GM19035 (cell line): ENCODE data around the gene WDR70.
"Not testable (repeated sequence)": the region's sequence is repeated elsewhere in the genome, so short reads cannot be mapped to it uniquely, and the experiment has no call there.

Source experiments
- ATAC-seq: cut with Tn5 transposase; IDR thresholded peaks from one replicate; pipeline ENCODE4 v1.9.1; 2021; ENCODE audit not compliant: unreplicated experiment

WDR70 gene

DNA sequence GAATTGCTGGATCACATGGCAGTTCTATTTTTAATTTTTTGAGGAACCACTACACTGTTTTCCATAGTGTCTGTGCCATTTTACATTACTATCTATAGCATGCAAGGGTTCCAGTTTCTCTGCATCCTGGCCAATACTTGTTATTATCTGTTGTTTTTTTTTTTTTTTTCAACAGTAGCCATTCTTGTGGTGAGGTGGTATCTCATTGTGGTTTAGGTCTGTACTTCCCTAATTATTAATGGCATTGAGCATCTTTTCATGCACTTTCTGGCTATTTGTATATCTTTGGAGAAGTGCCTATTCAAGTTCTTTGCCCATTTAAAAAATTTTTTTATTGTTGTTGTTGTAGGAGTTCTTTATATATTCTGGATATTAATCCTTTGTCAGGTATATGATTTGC is 363.0 kb downstream of the WDR70 start:
- no peak for ATAC-seq

GRCh38 chr5:37751227-37751626 is 372.1 kb downstream of the WDR70 start:
- no peak for ATAC-seq

- no peak for ATAC-seq
Observed at GRCh38 chr5:37754976-37755375, 375.9 kb downstream of the WDR70 start.

DNA sequence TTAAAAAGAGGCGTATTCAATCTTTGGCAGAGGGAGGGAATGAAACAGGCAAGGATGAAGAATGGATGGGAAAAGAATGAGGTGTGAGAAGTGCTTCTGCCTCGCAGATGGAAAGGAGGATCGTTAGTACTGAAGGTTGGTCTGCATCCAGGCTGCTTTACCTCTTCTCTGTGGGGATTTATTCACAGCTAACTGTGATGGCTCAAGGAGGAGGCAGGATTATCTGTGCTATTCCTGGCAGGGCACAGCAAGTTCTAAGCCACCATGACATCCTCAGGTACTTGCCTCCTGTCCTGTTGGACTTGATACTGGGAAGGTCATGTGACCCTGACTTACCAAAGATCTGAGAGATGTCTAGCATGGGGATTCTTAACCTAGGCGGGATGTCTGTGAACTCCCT is 376.5 kb downstream of the WDR70 start:
- ATAC-seq: no peak

DNA sequence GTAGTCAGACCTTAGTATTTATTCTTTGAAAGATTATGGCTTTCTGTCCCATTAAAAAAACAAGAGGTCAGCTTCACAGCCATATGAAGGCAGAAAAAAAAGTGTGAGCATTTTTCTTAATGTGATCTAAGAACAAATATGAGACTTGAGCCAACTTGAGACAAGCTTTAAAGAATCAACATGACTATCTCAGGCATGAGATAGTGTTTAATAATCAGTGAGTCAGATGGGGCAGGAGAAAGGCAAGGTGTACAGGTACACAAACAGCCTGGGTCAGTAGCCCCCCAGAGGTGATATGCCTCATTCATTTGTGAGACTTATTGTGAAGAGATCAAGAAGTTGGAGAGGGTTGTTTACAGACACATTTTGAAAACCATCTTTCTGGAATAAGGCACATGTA is 377.1 kb downstream of the WDR70 start:
- no peak for ATAC-seq

- ATAC-seq: no peak
Observed at GRCh38 chr5:37757980-37758582, 379.0 kb downstream of the WDR70 start.

GRCh38 chr5:37767251-37767650 is 388.1 kb downstream of the WDR70 start:
- ATAC-seq: no peak

DNA sequence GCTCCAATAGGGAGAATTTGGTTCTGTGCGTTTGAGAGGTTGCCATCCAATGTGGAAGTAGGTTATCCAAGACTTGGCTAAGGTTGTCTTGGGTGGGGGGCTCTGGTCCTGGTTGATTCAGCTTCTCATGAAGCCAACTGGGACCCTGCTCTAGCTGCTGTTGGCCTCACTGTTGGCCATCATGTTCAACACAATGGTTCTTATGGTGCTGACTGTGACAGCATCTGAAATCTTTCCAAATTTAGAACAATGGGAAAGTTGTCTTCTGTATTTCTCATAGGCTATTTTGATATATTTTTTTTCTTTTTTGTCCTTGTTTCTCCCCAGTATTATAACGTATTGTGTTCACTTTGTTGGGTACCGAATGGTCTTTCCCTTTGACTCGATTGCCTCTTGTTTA is 388.8 kb downstream of the WDR70 start:
- no peak for ATAC-seq

DNA sequence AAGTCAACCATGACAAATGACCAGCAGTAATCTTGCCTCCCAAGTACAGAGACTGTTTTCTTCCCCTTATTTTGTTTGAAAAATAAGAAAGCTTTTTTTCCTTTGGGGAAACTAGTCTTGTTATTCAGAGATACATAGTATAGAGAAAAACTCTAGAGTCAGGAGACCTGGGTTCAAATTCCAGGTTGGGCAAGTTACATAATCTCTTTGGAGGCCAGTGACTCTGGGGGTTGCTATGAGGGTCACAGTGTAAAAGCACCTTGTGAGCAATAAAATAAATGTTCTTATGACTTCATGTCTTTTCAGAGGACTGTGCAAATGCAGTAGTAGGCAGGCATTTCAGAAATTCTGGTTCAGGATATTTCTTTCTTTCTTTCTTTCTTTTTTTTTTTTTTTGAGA is 389.3 kb downstream of the WDR70 start:
- ATAC-seq: no peak

DNA sequence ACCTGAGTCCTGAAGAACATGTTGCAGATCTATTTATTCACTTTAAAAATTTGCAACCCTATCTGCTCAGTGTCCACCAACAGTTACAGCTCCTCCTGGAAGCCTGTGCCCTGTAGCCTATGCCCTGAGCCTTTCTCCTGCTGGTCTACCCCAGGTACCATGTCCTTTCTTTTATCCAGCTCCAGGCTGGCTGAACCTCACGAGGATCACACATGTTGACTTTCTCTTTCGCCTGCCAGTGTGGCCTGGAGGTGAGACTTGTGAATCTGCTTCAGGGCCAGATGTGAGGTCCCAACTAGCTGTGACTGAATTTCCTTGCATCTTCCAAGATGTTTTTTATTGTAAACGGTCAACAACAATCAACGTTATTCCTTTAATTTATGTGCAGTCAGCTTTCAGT is 390.0 kb downstream of the WDR70 start:
- ATAC-seq: no peak

DNA sequence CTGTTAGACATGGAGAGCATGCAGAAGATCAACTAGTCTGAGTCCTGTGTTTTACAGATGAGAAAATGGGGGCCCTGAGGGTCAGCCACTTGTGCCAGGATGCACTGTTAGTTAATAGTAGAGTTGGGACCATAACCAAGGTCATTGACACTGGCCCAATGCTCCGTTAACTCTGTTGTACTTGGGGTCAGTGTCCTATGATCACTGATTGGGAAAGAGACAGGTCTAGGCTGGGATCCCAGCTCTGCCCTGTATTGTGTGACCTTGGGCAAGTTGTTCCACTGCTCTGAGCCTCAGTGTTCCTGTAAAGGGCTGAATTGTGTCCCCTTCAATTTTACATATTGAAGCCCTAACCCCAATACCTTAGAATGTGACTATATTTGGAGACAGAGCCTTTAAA is 390.7 kb downstream of the WDR70 start:
- no peak for ATAC-seq

DNA sequence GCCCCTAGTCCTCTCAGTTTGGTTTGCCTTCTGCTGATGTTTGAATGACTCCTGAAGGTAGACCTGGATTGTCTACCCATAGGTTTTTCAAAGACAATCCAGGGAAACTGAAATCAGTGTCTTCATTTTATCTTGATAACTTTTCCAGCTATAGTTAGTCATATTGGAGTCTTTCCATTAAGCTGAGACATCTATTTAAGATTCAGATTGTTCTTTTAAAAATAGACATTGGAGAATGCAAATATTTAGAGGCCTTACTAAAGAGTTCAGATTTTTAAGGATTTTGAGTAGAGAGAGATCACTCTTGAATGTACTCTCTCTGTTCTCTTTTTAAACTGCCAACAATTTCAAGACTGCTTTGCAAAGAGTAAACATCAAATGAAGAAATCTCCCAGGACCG is 391.7 kb downstream of the WDR70 start:
- ATAC-seq: no peak

DNA sequence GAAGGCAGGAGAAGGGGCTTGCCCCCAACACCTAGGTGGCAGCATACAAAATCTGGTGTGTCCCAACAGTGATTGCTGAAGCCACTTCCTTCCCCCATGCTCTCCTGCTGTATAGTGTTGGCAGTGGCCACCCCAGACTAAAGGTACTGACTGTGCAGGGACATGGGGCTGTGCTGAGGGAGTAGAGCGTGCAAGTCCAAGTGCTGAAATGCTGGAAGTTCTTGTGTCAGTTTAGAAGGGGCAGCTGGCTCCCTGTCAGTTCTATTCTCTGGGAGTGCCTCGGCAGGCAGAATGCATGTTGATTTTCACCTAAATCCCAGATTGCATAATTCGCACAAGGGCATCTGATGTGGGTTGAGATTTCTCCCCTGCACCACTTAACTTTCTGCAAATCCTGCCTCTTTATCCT is 392.1 kb downstream of the WDR70 start:
- ATAC-seq: no peak

- no peak for ATAC-seq
Observed at GRCh38 chr5:37771731-37772130, 392.6 kb downstream of the WDR70 start.

DNA sequence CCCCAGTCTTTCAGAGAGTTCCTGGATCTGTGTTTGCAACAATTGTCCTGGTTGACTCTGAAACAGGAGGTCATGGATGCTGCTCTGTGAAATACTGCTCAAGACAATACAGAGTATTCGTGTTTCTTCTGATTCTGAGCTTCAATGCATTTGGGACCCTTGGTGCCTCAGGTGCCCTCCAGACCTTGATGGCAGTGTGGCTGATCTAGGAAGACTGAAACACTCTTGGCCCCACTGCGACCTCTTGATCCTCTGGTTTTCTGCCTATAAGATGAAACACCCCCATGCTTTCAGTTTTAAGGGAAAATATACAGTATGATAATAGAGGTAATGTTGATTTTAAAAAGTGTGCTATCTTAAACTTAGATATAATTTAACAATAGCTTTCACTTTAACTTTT is 393.1 kb downstream of the WDR70 start:
- no peak for ATAC-seq

DNA sequence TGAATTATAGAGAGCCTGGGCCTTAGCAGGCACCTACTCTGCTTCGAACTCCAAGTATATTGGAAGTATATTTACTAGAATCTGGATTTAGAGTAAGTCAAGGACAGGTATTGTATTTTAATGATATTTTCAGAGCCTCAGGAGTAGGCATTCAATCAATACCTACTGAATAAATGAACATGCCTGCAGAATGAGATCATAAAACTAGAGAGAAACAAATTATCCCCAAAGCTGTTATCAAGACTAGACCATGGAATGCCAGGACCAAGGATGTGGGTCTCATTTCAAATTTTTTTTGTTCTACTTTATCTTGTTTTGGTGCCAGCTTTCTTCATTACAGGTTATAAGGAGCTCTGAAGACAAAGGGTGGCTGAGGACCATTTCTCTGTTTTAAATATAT is 394.7 kb downstream of the WDR70 start:
- no peak for ATAC-seq

- ATAC-seq: no peak
Observed at GRCh38 chr5:37774912-37775483, 395.9 kb downstream of the WDR70 start.

DNA sequence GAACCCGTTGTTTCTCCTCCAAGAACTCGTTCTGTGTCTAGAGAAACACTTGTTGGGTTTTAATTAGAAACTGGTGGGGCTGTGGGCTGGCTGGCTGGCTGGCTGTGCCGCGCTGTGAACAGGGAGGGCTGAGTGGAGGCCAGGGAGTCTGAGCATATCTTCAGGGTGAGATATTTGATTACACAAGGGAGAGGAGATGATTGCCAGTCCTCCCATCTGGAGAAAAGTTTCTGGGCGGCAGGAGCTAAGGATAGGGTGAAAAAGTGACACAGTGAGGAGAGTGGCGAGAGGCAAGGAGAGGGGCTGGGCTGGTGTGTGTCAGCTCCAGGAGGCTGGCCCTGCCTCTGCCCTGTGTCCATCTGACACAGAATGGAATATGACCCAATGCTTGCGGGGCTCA is 397.7 kb downstream of the WDR70 start:
- no peak for ATAC-seq

GRCh38 chr5:37777432-37778130 is 398.5 kb downstream of the WDR70 start:
- ATAC-seq: no peak

DNA sequence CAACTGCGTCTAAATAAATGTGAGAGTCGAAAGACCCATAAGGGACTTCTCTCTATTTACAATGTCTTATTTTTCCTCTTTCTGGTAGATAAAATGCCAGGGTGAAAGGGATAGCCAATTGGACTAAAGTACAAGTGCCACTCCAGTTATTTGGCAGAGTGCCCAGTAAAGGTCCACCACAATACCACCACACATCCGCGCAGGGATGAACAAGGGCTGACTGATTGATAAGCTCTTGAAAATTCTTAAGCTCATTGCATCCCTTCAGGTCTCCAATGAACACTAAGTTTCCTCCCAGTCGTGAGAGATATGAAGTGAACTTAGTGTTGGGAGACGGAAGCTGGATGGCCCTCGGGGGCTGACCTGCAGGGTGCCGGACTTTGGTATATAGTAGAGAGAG is 402.3 kb downstream of the WDR70 start:
- not testable (repeated sequence) for ATAC-seq

DNA sequence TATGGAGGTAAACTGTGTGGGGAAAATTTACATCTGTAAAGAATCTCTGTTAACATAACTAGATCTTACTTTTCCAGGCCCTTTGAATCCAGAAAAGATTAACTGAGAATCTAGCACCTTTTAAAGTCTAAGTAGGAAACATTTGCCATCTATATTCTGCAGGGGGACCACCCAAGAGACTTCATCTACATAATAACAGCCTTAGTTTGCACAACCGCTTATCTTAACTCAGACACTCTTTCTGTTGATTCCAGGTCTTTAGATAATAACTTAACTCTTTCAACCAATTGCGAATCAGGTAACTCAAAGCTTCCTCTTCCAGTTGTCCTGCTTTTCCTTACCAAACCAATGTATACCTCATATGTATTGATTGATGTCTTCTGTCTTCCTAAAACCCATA is 407.3 kb downstream of the WDR70 start:
- ATAC-seq: no peak

- ATAC-seq: no peak
Observed at GRCh38 chr5:37786862-37787519, 407.9 kb downstream of the WDR70 start.
